ENCODE measurements around the gene THAP4. TPM values are rescaled to one million over a fixed set of nuclear protein-coding genes. Genes with fewer than 3 reads are reported as not detected.

Gene THAP4
- total RNA-seq, 2 donors from 2014 or later: 54.6 to 66.1 TPM

DNA sequence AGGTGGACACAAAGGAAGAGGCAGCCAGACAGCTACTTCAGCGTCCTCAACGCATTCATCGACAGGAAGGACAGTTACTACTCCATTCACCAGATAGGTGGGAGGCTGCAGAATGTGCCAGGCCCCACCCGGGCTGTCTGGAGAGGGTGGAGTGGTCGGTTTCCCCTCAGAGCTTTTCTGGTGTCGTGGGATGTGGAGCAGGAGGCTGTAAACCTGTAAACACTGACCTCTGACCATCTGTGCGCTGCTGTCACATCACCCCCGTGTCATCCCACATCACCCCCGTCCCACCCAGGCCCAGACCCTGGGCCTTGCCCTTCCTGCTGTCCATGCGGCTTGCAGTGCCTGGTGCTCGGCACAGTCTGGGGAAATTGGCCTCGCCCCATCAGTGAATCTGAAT, 17.6 kb upstream of the THAP4 start:
- Mint-ChIP-seq H3K4me3 (no peak overlapping the region), H3K27me3 (ENCODE audit: insufficient read depth) (no peaks in the 10 kb centered on the region), H3K4me1 (no peaks in the 10 kb centered on the region), H3K36me3 (ENCODE audit: low read depth) (peaks cover 65% of the 10 kb centered on the region), H3K27ac (no peak overlapping the region), H3K9me3 (no peaks in the 10 kb centered on the region)
- Histone ChIP-seq H3K36me3 (ENCODE audit: control insufficient read depth, insufficient read depth, low read length) (peaks cover 70% of the 10 kb centered on the region), H3K4me3 (ENCODE audit: low read length) (no peak overlapping the region), H3K9me3 (ENCODE audit: control insufficient read depth, low read length) (no peaks in the 10 kb centered on the region), H3K9ac (ENCODE audit: extremely low read depth, low read length, poor library complexity, severe bottlenecking) (no peak overlapping the region), H3K27me3 (ENCODE audit: control insufficient read depth, insufficient read depth, low read length, poor library complexity, severe bottlenecking) (no peaks in the 10 kb centered on the region), H3K27ac (ENCODE audit: low read depth, low read length) (no peak overlapping the region), H3K4me1 (ENCODE audit: control insufficient read depth, insufficient read depth, low read length) (no peaks in the 10 kb centered on the region)
- 93 to 100% methylated on average over 1 to 12 of the region's 12 CpGs for WGBS, 2 experiments (ENCODE audit: insufficient coverage in 1 of 2, insufficient read length in 1 of 2)
- TF ChIP-seq, protein P1, sequence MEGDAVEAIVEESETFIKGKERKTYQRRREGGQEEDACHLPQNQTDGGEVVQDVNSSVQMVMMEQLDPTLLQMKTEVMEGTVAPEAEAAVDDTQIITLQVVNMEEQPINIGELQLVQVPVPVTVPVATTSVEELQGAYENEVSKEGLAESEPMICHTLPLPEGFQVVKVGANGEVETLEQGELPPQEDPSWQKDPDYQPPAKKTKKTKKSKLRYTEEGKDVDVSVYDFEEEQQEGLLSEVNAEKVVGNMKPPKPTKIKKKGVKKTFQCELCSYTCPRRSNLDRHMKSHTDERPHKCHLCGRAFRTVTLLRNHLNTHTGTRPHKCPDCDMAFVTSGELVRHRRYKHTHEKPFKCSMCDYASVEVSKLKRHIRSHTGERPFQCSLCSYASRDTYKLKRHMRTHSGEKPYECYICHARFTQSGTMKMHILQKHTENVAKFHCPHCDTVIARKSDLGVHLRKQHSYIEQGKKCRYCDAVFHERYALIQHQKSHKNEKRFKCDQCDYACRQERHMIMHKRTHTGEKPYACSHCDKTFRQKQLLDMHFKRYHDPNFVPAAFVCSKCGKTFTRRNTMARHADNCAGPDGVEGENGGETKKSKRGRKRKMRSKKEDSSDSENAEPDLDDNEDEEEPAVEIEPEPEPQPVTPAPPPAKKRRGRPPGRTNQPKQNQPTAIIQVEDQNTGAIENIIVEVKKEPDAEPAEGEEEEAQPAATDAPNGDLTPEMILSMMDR (conservative IDR thresholded peaks at IDR 0.05): no peak
- DNase-seq: no peak

DNA sequence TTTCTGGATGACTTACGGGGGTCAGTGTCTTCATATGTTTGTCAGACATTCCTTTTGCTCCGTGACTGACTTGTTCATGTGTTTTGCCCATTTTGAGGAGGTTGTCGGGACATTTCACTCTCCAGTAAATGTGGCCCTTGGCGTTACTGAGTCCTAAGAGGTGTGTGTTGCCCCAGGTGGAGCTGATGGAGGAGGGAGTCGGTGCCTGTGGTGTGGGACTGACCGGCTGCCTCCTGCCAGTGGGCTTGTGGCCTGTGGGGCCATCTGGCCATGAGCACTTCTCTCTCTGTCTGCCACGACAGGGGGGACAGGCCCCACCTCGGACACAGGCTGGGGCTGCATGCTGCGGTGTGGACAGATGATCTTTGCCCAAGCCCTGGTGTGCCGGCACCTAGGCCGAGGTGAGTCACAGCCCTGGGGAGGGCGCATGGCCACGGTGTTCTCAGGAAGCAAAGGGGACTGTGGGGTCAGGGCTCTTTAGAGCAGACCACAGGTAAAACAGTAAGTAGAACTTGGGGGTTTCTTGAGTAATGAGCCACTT, 16.3 kb upstream of the THAP4 start:
- WGBS, 2 experiments (ENCODE audit: insufficient coverage in 1 of 2, insufficient read length in 1 of 2): 93% methylated on average over 5 to 13 of the region's 13 CpGs
- H3K4me3 Mint-ChIP-seq: no peak overlapping the region
- peaks cover 56% of the 10 kb centered on the region for H3K36me3 Mint-ChIP-seq (ENCODE audit: low read depth)

DNA sequence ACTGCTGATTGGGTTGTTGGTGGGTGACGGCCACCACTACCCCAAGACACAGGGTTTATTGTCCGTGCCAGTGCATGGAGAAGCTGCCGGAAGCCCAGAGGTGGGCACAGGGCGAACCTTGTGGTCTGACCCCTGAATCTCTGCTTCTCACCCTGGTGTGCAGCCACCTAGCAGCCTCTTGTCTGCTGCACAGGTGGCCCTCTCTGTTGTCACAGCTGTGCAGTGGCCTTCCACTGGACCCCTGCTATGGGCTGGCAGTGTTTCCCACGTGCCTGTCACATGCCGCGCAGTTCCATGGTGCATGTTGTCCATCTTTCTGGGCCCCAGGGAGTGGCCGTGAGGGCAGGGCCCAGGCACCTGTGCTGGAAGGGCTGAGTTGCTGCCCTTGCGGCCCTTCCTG, 15.8 kb upstream of the THAP4 start:
- no peak overlapping the region for H3K27ac ChIP-seq (ENCODE audit: low read depth, low read length)
- H3K27me3 Mint-ChIP-seq (ENCODE audit: insufficient read depth): no peaks in the 10 kb centered on the region
- H3K4me1 Mint-ChIP-seq: peaks cover 10% of the 10 kb centered on the region
- TF ChIP-seq, protein P1 (conservative IDR thresholded peaks at IDR 0.05): no peak
- H3K27me3 ChIP-seq (ENCODE audit: control insufficient read depth, insufficient read depth, low read length, poor library complexity, severe bottlenecking): no peaks in the 10 kb centered on the region
- H3K9me3 Mint-ChIP-seq: no peaks in the 10 kb centered on the region
- H3K4me3 ChIP-seq (ENCODE audit: low read length): no peak overlapping the region
- H3K36me3 ChIP-seq (ENCODE audit: control insufficient read depth, insufficient read depth, low read length): peaks cover 57% of the 10 kb centered on the region
- no peak for DNase-seq
- no peaks in the 10 kb centered on the region for H3K4me1 ChIP-seq (ENCODE audit: control insufficient read depth, insufficient read depth, low read length)
- H3K36me3 Mint-ChIP-seq (ENCODE audit: low read depth): peaks cover 54% of the 10 kb centered on the region
- no peak overlapping the region for H3K9ac ChIP-seq (ENCODE audit: extremely low read depth, low read length, poor library complexity, severe bottlenecking)
- H3K9me3 ChIP-seq (ENCODE audit: control insufficient read depth, low read length): no peaks in the 10 kb centered on the region
- H3K4me3 Mint-ChIP-seq: no peak overlapping the region
- 93 to 98% methylated on average over 7 to 9 of the region's 9 CpGs for WGBS, 2 experiments (ENCODE audit: insufficient coverage in 1 of 2, insufficient read length in 1 of 2)
- H3K27ac Mint-ChIP-seq: no peak overlapping the region

More for the DNA sequence above, 16.3 kb upstream of the THAP4 start:
- Histone ChIP-seq H3K36me3 (ENCODE audit: control insufficient read depth, insufficient read depth, low read length) (peaks cover 57% of the 10 kb centered on the region), H3K9me3 (ENCODE audit: control insufficient read depth, low read length) (no peaks in the 10 kb centered on the region), H3K27me3 (ENCODE audit: control insufficient read depth, insufficient read depth, low read length, poor library complexity, severe bottlenecking) (no peaks in the 10 kb centered on the region), H3K4me3 (ENCODE audit: low read length) (no peak overlapping the region), H3K9ac (ENCODE audit: extremely low read depth, low read length, poor library complexity, severe bottlenecking) (no peak overlapping the region), H3K4me1 (ENCODE audit: control insufficient read depth, insufficient read depth, low read length) (no peaks in the 10 kb centered on the region), H3K27ac (ENCODE audit: low read depth, low read length) (no peak overlapping the region)
- no peak for DNase-seq
- no peaks in the 10 kb centered on the region for H3K9me3 Mint-ChIP-seq
- TF ChIP-seq, protein P1 (conservative IDR thresholded peaks at IDR 0.05): no peak
- peaks cover 10% of the 10 kb centered on the region for H3K4me1 Mint-ChIP-seq
- no peaks in the 10 kb centered on the region for H3K27me3 Mint-ChIP-seq (ENCODE audit: insufficient read depth)
- no peak overlapping the region for H3K27ac Mint-ChIP-seq

Data from endodermal cell (in vitro differentiated cells).